ENCODE data around the gene NECTIN3.

Gene NECTIN3

DNA sequence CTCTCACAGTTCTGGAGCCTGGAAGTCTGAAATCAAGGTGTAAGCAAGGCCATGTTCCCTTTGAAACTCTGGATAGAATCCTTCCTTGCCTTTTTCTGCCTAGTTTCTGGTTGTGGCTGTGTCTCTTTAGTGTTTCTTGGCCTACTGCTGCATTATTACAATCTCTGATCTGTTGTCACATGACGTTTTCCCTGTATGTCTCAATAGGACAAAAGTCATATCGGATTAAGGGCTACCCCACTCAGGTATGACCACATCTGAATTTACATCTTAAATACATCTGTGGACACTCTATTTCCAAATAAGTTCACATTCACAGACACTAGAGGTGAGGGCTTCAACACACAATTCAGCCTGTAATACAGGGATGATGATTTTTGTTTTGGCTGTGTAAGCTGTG, 13.3 kb downstream of the NECTIN3 start:
- no peak for DNase-seq

DNA sequence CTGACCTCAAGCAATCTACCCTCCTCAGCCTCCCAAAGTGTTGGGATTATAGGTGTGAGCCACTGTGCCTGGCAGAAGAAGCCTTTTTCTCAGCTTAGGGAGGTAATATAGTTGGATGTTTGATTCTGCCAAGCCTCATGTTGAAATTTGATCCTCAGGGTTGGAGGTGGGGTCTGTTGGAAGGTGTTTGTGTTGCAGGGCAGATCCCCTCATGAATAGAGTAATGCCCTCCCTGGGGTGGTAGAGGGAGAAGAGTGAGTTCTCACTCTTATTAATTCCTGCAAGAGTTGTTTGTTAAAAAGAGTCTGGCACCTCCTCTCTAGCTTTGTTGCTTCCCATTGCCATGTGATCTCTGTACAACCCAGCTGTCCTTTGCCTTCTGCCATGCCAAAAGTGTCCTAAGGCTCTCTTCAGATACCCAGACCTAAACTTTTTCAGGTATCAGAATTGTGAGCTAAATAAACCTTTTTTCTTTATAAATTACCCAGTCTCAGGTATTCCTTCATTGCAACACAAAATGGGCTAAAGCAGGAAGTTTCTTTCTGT, 16.4 kb downstream of the NECTIN3 start:
- DNase-seq: no peak

- DNase-seq: no peak
Measured at GRCh38 chr3:111096487-111097209, 25.0 kb downstream of the NECTIN3 start.

- no peak for DNase-seq
Measured at GRCh38 chr3:111103807-111104206, 32.2 kb downstream of the NECTIN3 start.

GRCh38 chr3:111106993-111107661, 35.5 kb downstream of the NECTIN3 start:
- no peak for DNase-seq

- DNase-seq: no peak
Measured at GRCh38 chr3:111107662-111108035, 36.0 kb downstream of the NECTIN3 start.

DNA sequence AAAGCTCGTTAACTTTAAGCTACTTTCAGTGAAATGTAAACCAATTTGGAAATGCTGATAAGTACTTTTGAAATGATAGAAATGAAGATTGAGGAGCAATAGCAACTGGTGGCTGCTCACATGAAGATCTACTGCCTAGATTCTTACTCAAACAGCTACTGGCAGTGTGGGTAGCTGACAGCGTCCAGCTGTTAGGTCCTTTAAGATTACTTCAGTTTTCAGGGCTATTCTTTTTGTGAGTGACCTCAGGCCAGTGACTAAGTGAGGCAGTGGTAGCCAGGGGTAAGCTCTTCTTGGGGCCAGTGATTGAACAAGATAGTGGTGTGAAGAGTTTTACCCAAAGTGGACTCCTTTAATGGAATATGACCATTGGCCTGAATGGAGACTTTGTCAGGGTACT, 41.3 kb downstream of the NECTIN3 start:
- no peak for DNase-seq

DNA sequence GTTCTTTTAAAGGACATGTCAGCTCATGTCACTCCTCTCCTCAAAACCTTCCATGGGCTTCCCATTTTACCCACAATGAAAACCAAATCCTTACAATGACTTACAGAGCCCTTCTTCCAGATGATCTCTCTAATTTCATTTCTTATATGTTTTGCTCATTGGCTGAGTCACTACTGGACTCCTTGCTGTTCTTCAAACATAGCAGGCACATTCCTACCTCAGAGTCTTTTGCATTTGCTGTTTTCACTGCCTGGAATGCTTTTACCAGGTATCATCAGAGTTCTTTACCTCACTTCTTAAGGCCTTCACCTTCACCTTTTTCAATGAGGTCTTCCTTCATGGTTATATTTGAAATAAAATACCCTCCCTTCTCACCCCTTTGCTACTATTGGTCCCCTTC, 57.3 kb downstream of the NECTIN3 start:
- no peak for DNase-seq

DNA sequence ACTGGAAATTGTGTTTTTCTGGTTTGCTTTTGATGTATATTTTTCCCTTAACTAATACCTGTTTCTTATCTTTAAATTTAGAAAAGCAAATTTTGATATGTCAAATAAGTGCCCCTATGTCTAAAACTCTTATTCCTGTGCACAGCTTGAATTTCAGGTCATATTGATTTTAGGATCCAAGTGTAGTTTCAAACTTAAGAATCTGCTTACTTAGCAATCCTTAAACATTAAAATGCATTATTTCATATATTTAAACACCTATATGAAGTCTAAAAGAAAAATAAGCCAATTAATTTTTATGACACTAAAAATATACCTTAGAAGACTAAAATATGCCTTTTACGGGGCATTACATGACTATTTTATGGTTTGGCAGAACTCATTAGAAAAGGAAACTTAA, 59.2 kb downstream of the NECTIN3 start:
- no peak for DNase-seq

- no peak for DNase-seq
Measured at GRCh38 chr3:111134302-111134701, 62.7 kb downstream of the NECTIN3 start.

DNA sequence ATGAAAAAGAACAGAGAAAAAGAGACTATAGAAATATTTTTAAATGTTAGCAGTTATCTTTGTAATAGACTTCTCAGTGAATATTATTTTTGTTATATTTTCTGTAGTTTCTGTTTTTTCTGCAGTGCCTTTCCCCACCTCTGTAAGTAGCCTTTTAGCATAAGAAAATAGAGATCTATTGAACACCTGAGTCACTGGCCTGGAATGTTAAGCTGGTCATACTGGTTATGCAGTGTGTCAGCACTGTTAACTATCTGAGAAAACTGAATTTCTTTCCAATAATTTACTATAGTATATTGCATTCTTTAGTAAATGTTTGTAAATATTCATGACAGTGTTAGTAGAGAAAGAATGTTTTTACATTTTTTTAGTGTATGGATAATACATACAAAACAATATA, 79.8 kb downstream of the NECTIN3 start:
- peak; percentile 52 for DNase-seq

DNA sequence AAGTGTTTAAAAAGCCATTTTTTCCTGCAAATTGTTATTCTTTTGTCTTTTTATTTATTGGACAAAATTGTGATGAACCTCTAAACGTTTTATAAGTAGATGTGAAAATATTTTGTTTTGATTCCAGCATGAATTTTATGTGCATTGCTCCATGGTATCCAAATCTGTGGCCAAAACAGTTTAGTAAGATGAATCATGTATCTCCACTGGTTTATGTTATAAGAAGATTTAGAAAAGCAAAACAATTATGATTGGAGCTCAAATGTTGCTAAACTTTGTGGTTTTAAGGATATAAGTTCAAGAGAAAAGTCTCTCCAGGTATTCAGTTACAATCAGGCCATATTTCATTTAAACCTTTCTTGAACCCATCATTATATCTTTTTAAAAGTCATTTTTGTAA, 80.9 kb downstream of the NECTIN3 start:
- no peak for DNase-seq

DNA sequence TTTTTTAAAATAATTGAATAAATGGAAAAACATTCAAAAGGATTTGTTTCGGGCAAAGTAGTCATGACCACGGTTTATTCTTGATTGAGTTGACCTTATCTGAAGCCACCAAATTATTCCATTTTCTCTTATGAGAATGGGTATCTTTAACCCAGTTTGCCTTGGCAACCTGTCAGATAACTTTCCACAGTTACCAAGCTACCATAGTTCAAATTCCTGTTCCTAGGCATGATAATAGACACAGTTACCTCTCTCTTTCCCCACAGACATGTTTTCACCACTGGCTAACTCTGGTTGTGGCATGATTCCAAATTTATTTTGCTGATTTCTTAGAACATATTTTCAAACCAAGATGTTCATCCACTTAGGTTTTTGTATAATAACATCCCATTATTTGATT, 84.9 kb downstream of the NECTIN3 start:
- DNase-seq: no peak

GRCh38 chr3:111159391-111159790, 87.8 kb downstream of the NECTIN3 start:
- DNase-seq: no peak

- DNase-seq: no peak
Measured at GRCh38 chr3:111164621-111165020, 93.0 kb downstream of the NECTIN3 start.

DNA sequence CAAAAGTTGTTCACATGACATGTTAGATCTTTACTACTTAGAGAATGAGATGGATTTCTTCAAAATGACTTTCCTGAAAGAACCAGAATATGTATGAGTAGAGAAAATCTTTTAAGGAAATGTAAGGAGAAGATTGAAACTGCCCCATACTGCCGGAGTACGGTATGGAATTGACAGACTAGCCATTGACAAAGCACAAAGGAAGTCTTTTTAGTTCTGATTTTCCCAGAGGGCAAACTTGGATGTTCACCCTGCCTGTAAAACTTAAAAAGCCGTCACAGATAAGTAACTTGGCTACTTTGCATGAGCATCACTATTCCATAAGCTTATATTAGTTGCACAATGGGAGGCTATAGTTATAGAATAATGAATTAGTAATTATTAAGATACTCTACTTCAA, 93.8 kb downstream of the NECTIN3 start:
- DNase-seq: no peak

- no peak for DNase-seq
Measured at GRCh38 chr3:111173328-111173900, 101.8 kb downstream of the NECTIN3 start.

DNA sequence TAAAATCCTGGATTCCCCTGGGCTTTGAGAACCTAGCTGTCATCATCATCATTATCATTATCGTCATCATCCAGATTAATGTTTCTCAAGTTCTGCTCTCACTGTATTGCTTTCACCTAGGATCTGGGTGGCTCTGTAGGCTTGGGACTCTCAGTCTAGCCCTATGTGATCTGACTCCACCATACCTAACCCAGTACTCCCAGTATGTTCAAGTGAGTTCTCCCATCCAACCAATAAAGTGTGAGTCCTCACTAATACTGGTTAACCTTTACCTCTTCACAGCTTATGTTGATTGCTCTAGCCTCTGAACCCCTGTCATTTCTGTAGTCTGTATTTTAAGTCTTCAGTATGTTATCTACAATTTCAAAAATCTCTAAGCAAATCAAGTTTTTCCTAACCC, 102.3 kb downstream of the NECTIN3 start:
- no peak for DNase-seq

GRCh38 chr3:111190518-111190917, 118.9 kb downstream of the NECTIN3 start:
- DNase-seq: no peak

DNA sequence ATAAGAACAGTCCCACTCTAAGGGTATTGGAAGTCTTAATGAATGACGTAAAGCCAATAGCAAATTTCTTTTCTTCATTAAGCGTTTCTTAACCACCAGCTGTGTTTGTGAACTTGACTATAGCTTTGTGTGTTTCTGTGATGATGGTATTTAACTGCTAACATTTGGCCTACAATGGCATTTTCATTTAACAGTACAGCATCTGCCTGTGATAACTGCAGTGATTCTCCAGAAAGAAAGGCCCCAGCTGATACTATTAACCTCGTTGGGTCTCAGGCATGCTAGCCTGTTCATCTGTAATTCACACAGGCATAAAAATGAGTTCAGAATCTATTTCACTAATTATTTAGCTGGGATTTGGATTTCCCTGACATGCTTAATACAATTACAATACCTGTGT, 121.9 kb downstream of the NECTIN3 start:
- no peak for DNase-seq

GRCh38 chr3:111194048-111194447, 122.4 kb downstream of the NECTIN3 start:
- no peak for DNase-seq

GRCh38 chr3:111197485-111197884, 125.9 kb downstream of the NECTIN3 start:
- DNase-seq: no peak

DNA sequence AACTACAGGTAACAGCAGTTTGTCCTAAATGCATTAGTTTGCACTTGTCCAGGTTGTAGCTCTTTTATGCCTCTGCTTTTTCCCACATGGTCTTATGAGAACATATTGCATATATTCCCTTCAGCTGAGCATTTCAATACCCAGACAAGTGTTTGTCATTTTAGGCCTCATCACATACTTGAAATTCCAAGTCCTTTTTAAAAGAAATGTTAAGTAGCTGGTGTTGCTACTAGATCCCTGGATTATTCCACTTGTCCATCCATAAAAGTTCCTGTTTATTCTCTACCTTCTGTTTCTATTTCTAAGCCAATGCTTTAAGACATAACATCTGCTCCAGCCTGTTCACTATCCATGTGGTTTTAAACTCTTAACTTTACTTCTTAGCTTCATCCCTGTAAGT, 128.4 kb downstream of the NECTIN3 start:
- DNase-seq: no peak

DNA sequence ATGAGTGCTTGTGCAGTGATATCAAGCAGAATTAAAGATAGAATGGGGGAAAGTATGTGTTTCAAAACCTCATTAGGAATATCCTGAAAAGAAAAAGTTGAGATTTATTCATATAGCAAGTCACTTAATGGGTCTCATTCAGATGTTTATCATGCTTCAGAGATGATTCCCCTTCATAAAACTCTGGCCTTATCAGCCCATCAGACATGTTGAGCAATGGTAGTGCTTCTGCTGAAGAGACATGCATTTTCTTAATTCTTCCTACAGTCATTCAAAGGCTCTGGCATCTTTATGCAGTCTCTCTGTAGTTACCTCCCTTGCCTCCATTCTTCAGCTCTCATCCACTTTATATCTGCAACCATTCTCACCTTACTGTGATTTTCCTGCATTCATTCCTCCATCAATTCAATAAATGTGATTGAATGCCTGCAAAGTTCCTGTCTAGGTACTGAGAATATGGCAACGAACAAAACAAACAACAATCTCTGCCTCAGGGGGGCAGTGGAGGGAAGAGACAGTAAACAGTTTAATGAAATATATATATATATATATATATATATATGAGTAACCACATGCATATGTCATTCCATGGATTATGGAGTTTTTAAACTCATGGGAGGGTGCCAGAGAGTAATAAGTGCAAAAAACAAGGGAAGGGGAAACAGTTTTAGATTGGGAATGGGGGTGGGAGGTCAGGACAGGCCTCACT, 138.5 kb downstream of the NECTIN3 start:
- DNase-seq: no peak

Measured in kidney glomerular epithelial cell (primary cell).